D341Med (cell line): Measurements from ENCODE around the gene PYHIN1.
"Not testable (repeated sequence)": the region's sequence is repeated elsewhere in the genome, so short reads cannot be mapped to it uniquely, and the experiment has no call there.

Experiments used
- DNase-seq: peaks from one replicate; pipeline ENCODE4 v3.0.0; 2012; ENCODE audit warnings: low spot score

Gene PYHIN1

DNA sequence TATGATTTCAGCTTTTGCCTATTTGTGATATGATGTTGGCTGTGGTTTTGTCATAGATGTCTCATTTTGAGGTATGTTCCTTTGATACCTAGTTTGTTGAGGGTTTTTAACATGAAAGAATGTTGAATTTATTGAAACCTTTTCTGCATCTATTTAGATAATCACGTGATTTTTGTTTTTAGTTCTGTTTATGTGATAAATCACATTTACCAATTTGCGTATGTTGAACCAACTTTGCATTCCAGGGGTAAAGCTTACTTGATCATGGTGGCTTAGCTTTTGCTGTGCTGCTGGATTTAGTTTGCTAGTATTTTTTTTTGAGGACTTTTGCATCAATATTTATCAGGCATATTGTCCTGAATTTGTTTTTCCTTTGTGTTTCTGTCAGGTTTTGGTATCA is 51.9 kb downstream of the PYHIN1 start:
- DNase-seq = no peak

DNA sequence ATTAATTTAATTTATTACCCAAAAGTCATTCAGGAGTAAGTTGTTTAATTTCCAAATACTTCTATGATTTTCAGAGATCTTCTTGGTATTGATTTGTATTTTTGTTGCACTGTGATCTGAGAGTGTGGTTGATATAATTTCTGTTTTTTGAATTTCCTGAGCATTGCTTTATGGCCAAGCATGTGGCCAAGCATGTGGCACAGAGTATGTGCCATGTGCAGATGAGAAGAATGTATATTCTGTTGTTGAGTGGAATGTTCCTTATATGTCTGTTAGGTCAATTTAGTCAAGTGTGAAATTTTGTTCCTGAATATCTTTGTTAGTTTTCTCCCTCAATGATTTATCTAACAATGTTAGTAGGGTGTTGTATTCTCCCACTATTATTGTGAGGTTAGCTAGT is 53.0 kb downstream of the PYHIN1 start:
- no peak for DNase-seq

DNA sequence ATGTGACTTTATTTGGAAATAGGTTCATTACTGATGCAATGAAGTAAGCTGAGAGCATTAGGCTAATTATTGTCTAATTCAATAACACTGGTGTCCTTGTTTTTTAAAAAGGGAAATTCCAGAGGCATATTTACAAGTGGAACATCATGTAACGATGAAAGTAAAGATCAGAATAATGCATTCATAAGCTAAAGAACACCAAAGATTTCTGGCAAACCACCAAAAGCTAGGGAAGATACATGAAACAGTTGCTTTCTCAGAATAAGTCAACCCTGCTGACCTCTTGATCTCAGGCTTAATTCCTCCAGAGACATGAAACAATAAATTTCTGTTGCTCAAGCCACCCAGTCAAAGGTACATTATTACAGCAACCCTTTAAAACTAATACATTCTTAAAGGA is 58.1 kb downstream of the PYHIN1 start:
- DNase-seq = no peak

DNA sequence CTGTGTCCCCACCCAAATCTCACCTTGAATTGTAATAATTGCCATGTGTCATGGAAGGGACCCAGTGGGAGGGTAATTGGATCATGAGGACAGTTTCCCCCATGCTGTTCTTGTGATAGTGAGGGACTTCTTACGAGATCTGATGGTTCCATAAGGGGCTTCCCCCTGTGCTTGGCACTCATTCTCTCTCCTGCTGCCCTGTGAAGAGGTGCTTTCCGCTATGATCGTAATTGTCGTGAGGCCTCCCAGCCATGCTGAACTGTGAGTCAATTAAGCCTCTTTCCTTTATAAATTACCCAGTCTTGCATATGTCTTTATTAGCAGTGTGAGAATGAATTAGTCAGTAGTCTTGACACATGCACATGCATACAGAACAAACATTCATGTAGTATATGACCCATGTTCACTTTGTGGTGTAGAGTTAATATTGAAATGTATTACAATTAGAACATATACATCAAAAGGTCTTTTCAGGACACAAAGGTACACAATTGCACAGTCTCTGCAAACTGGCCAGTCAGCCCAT is 61.5 kb downstream of the PYHIN1 start:
- no peak for DNase-seq

DNA sequence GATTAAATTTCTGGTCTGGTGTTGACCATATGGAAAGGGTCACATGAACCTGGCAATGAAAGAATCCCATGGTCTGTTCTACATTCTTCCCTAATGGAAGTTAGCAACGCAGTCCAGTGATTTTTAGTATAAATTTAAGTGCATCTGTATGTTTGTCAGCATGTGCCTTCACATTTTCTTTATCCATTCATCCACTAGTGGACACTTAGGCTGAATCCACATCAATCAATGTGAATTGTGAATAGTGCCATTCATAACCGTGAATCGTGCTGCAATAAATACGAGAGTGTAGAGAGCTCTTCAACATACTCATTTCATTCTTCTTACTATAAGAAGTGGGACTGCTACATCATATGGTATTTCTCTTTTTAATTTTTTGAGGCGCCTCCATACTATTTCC is 65.6 kb downstream of the PYHIN1 start:
- DNase-seq = no peak

DNA sequence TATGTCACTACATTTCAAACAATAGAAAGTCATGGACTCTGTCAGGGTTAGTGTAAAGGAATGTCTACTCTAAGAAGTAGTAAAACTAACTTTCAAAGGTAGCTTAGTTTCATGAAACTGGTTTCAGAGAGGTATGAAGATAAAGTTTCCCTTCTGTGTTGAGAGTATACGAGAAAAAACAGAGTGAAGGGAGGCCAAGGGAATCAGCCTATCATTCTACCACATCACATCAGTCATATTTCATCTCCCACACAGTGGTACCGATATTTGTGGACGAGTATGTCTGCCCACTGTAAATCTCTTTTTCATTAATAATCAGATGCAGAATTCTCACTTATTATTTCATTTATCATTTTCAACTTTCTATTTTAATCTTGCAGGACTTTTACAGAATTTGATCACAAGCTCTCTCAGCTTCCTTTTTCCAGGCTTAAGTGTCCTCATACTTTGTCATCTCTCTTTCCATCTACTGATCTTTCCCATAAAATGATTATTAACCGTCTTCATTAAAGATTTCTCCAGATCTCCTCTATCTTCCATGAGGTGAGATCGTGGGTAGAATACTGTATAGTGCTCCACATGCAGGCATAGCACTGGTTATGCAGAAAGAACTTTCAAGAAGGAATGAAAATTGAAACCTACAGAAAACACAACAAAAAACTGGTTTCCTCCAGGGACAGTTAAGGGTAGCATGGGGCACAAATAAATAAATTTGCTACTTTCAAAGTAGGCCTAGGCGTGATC is 66.9 kb downstream of the PYHIN1 start:
- no peak for DNase-seq

DNA sequence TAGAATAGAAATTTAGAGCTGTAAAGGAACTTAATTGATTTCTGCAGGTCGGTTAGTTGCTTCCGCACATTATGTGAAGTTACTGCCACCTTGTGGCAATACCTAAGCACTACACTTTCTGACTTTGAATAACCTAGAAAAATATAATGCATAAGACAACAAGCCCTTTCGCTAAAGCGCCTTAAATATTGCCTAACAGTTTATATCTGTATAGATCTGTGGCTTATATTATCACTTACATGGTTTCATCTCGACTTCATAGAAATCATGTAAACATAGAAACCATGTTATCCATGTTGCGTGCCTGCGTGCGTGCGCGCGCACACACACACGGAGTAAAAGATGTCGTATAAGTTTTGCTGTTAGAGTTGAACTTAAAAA is 67.4 kb downstream of the PYHIN1 start:
- peak; percentile 58 for DNase-seq

DNA sequence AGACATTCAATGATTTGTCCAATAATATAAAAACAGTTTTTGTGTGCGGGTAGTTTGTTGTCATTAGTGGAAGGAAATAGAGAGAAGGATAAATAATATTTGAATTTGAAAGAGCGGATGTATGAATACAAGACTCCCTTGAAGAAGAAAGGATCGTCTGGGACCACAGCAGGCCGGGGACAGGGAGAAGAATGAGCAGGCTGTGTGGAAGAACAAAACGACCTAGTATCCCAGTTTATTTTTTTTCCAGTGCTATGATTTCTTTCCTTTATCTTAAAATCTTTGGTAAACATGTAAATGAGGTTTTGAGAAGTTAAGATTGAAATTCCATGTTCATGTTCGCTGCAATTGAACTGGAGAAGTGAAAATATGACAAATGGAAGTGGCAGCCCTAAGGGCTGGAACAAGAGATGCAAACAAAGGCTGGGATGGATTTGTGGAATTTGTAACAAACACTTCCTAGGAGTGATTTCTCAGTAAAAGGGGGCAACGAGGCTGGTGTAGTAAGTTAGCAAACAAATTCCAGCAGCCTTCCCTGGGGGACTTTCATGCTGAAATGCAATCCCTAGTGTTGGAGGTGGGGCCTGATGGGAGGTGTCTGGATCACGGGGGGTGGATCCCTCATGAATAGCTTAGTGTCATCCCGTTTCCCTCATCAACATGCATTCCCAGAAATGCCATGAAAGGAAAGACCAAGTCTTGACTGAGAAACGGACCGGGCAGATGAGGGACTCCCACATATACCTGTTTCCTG is 68.1 kb downstream of the PYHIN1 start:
- no peak for DNase-seq

DNA sequence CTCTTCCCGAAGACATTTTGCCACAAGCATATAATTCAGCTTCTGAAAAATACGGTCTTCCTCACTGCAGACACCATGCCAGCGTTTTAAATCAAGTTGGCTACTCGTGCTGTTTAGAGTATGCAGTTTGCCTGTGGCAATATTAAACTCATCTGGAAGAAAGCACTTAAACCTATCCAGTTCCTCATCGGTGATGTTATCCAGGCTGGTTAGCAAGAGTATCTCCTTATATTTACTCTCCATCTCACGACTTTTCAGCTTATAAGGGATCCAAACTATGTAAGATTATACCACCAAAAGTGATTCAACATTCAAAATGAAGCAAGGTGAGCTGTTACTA is 68.7 kb downstream of the PYHIN1 start:
- no peak for DNase-seq

DNA sequence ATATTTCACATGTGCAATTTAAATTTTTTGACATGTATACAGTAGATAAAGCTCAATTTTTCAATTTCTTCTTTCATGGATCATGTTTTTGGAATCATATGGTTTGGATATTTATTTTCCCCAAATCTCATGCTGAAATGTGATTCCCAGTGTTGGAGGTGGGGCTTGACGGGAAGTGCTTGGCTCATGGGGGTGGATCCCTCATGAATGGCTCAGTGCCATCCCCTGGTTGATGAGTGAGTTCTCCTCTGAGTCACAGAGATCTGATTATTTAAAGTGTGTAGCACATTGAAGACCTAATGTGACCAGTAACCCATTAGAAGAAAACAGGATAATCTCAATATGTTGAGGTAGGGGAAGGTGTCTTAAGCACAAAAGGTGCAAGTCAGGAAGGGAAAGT is 69.3 kb downstream of the PYHIN1 start:
- DNase-seq = no peak

DNA sequence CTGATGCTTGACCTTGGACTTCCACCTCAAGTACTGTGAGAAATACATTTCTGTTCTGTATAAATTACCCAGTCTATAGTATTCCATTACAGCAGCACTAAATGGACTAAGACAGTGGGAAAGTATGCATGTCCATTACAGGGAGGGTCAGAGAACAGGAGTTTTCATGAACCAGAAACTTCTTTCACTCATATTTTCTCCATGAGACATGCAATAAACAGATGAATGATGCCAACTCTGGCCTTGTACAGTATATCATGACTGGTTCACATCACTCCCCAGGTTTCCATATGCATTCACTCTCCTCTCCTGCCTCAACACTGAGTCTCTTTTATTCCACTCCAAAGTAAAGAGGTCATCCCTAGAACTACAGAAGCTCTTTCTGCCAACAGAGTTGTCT is 73.8 kb downstream of the PYHIN1 start:
- no peak for DNase-seq

DNA sequence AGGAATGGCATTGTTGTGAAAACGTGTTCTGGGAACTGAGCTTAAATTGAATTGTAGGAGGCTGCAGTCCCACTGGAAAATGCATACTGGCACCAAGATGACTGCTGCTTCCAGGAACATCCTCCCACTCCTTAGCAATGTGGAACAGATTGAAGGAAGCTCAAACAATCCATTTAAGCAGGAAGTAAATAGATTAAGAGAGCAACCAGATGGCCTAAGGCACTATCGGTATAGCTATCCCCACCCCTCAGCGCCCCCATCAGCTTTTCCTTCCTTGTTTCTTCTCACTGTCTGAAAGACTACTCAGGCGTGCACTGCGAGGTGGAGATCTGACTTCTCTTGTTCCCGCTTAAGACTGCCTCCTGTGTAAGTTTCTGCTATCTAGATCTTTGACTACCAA is 74.3 kb downstream of the PYHIN1 start:
- DNase-seq = no peak

DNA sequence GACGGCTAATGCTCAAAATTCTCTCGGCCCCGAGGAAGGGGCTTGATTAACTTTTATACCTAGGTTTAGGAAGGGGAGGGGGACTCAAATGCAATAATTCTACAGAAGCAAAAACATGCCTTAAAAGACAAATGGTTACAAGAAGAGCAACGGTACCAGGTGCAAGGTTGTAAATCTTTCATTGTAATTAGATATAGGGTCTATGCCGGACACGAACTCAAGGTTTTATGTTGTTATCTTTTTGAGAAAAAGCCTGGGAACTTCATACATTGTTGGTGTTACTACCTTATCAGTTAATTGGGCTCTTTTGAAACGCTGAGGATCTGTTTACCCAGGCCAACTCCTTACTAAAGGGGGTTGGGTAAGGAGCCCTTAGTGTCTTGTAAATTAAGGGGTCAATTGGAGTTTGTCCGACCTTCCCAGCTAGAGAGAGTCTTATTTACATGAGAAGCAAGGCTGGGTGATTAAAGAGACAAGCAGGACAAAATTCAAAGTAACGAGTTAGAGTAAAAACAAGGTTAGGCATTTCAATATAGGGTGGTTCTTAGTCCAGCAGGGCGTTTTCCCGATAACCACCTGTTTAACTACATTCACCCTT is 75.0 kb downstream of the PYHIN1 start:
- DNase-seq = not testable (repeated sequence)

DNA sequence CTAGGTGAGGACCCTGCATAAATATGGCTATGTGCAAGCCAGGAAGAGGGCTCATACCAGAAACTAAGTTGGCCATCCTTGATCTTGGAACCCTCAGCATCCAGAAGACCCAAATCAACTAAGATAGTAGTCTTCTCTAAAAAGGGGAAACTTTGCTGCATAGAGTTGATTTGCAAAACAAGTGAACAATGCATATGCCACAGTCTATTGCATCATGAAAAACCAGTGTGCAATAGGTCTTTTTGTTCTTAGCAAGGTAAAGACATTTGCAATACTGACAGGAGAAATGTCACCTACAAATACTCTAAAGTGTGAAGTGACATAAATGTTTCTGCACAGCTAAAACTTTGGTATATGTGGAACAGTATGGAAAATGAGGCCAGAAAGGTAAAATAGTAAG is 76.4 kb downstream of the PYHIN1 start:
- DNase-seq = no peak

DNA sequence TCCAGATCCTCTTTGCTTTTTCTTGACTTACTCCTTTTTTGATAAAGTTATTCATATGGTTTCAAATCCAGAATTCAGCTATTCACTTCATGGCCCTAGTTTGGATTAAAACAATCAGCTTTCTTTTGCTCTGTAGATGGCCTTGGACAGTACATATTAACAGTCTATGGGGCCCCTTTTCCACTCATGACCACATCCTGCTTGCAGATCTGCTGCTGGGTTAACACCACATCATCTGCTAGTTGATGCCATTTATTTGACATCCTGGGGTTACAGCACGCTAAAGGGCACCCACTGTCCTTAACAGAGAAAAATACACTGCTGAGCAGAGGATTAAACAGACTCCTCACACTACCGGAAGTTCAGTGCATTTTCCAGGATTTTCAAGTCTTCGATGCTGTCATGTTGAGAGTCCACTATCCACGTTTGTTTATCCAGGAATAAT is 77.4 kb downstream of the PYHIN1 start:
- DNase-seq = no peak

DNA sequence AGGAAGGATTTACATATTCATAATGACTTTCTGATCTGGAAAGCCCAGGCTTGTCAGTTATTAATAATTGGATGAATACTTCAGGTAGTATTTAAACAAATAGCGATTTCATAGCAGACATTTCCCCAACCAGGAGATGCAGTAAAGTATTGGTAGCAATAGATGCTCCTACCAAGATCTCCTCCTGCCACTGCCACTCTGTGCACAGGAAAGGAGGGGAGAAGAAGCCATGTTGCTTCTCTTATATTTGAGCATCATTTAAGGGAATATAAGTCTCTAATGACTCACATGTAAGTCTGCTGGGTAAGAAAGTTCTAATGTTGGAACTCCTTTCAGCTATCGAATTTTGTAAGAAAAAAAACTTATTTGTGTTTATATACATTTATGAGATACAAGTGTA is 77.9 kb downstream of the PYHIN1 start:
- DNase-seq = no peak

DNA sequence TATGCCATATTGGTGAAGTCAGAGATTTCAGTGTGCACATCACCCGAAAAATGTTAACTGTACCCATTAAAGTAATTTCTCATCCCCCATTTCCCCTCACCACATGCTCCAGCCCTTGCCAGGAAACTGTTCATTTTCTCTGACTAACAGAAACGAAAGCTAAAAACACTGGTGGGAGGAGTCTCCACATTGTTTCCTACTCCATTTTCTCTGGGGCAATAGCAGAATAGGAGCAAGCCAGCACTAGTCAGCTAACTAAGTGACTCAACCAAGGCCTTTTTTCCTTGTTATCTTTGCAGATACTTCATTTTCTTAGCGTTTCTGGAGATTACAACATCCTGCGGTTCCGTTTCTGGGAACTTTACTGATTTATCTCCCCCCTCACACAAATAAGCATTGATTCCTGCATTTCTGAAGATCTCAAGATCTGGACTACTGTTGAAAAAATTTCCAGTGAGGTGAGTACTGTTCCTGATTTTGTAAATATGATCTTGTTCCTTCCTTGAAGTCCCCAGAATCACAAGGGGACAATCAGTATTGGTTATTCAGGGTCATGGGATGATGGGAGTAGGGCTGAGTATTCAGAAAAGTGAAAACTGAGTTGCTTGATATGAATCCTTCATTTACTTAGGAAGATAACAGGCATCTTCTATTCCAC is 78.5 kb downstream of the PYHIN1 start, which contains the start of gene IFI16:
Gene IFI16 (plus strand): TSS at position 204 of the 658 bp plus-strand sequence. CDS start 4,774 bp downstream, outside the sequence.
- DNase-seq = no peak

DNA sequence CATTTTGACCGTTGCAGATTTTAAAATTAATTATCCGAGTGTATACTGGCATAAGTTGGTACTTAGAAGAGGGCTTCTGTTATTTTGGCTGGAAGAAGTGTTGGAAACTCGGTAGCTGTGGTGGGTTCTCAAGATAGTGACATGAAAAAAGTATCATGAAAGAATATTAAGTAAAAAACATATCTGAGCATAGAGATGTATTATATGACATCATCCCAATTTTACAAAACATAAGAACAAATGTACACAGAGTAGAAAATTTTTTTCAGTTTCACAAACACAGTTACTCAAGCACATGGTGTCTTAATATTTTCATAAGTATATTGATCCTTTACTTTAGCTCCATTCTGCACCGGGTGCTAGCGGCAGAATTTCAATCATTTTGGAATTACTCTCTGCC is 79.0 kb downstream of the PYHIN1 start:
- no peak for DNase-seq

DNA sequence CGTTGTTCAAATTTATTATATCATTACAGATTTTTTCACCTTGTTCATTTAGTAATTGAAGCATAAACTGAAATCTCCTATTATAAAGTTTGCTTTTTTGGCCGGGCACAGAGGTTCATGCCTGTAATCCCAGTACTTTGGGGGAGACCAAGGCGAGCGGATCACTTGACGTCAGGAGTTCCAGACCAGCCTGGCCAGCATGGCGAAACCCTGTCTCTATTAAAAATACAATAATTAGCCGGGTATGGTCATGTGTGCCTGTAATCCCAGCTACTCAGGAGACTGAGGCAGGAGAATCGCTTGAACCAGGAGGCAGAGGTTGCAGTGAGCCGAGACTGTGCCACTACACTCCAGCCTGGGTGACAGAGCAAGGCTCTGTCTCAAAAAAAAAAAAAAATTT is 79.6 kb downstream of the PYHIN1 start:
- DNase-seq = not testable (repeated sequence)

DNA sequence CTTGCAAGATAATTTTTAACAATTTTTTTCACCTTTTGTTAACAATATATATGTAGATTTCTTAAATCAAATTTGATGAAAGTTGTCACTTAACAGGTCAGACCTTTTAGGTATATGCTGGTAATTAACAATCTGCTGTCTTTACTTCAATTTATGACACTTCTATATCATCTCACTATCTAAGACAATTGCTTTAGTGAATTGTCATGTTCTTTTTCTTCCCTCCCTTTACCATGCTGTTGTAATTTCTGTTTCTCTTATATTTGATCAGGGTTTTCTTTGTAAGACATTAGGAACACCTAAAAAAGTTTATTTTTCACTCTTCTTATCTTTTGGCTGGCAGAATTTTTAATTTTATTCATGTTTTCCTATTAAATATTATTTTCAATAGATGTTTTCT is 80.4 kb downstream of the PYHIN1 start:
- no peak for DNase-seq

DNA sequence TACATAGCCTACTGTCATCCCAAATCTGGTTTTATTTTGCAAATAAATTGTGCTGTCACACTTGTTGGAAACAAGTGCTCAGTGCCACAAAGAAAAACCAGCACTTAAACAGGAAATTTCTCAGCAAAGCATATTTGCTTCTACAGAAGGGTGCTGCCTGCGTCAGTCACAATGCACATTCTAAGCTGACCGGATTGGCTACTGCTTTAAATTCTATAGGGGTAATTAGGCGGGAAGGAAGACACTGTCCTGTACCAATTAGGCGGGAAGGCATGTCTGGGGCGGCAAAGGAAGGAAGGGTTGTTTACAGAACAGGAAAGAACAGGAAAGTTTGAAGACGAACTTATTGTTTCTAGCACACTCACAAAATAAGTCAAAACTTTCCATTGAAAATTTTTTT is 81.1 kb downstream of the PYHIN1 start:
- no peak for DNase-seq

DNA sequence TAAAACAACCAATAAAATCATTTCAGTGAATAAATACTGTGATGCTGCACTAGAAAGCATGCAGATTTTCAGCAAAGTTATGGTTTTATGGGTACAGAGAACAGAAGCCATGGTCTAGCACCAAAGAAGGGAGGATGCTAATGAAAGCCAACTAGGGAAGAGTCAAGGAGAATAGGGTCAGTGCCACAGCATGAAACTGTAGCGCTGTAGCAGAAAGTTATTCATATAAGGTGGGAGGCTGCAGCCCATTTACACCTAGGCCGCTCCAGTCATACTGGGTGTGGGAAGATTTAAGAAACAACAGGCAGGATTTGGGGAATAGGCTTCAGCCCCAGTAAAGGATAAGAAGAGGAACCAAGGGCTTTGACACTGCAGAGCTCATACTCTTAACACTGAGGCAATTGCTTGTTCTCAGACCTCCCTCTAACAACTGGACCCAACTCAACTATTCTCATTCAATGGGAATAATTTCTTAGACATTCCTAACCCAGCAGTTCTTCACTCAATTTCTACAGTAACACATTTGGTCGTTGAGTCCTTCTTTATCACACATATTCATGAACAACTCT is 82.7 kb downstream of the PYHIN1 start:
- DNase-seq = no peak
